Gastroesophageal sphincter (tissue), 3 donors: ENCODE measurements around the gene NUP210L.

ENCODE experiments used
- EP300 ChIP-seq: sonication (generic); formaldehyde crosslinking; IDR thresholded peaks from one replicate; pipeline ENCODE4 v1.6.1; 2017; ENCODE audit warnings: antibody characterized with exemption, mild to moderate bottlenecking
- POLR2A ChIP-seq, 2 donors: fragments of 450-650 bp; IDR thresholded peaks; one replicate each; pipeline ENCODE4 v1.6.1; 2017; ENCODE audit warnings: antibody characterized with exemption in 2 of 2, mild to moderate bottlenecking in 2 of 2, moderate library complexity in 1 of 2
- POLR2AphosphoS5 ChIP-seq: sonication (generic); formaldehyde crosslinking; IDR thresholded peaks from one replicate; pipeline ENCODE4 v1.6.1; 2017; ENCODE audit warnings: antibody characterized with exemption
- TF ChIP-seq, protein P1 (sequence below), 4 experiments: fragments of 200-600 bp in 2 of 4; fragments of 450-650 bp in 2 of 4; sonication (generic) in 1 of 4; IDR thresholded peaks; one replicate each; pipeline ENCODE4 v1.5.1; 2017 to 2019; ENCODE audit warnings: antibody characterized with exemption in 4 of 4, mild to moderate bottlenecking in 2 of 4, moderate library complexity in 2 of 4

DNA sequence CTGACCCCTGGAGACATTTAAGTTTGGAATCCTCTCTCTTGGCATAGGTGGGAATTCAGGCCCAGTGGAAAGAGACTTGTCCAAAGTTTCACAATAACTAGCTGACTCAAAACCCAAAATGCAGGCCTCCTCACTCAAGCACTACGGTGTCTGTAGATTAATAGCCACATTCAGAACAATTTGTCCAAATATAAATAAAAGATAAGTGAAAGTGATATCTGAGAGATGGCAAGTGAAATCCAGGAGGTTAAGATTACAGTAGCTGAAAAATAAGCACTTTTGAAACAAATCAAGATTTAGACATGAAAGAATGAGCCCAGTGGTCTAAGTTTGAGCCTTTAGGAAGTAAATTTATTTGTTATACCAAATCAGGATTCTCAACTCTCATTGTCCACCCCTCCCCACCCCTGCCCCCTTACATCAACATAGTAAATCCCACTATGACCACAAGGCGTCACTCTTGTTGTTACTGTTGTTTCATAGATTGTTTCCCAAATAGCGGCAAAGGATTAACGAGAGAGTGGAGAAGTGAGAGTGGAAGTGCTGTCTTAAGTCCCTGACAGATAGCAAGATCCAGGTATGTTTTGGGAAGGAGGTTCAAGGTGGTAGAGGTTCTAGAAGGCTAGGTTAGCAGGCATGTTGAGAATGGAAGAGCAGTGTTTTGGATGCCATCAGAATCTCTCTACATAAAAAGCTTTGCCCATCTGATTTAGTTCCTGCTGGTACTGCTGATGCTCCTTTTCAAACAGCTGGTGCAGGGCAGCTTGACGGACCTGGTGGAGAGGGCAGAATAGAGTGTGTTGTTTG, 44.1 kb upstream of the NUP210L start:
- TF ChIP-seq, protein P1, sequence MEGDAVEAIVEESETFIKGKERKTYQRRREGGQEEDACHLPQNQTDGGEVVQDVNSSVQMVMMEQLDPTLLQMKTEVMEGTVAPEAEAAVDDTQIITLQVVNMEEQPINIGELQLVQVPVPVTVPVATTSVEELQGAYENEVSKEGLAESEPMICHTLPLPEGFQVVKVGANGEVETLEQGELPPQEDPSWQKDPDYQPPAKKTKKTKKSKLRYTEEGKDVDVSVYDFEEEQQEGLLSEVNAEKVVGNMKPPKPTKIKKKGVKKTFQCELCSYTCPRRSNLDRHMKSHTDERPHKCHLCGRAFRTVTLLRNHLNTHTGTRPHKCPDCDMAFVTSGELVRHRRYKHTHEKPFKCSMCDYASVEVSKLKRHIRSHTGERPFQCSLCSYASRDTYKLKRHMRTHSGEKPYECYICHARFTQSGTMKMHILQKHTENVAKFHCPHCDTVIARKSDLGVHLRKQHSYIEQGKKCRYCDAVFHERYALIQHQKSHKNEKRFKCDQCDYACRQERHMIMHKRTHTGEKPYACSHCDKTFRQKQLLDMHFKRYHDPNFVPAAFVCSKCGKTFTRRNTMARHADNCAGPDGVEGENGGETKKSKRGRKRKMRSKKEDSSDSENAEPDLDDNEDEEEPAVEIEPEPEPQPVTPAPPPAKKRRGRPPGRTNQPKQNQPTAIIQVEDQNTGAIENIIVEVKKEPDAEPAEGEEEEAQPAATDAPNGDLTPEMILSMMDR (IDR thresholded peaks at IDR 0.05) = peak in 3 of 4 experiments; percentile 43 to 64 (median 45)
- TF ChIP-seq POLR2A (IDR thresholded peaks at IDR 0.05) = no peak
- TF ChIP-seq POLR2AphosphoS5 = no peak
- TF ChIP-seq EP300 = no peak
